Measurements from ENCODE around the gene AZI2.

Gene AZI2

DNA sequence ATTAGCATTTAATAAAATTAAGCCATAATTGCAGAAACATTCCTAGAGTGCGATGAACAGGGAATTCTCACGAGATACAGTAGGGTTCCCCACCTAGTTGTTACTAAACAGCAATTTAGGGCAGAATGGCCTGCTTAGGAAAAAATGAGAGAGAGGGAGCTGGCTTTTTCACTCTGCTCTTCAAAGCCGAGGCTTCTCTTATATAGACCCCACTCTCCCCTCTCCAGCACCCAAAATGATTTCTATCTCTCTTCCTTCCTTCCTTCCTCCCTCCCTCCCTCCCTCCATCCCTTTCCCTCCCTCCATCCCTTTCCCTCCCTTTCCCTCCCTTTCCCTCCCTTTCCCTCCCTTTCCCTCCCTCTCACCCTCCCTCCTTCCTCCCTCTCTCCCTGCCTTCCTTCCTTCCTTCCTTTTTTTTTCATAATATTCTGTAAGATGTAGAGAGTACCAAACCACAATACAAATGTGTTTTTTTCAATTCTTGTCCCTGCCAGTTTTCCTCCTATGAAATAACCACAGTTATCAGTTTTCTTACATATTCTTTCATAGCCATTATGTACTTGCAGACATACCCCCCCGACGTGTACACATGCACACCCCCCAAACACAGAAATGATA lies 48.2 kb downstream of the AZI2 start:
- DNase-seq (ENCODE audit: low read depth in 2 of 2), result no peak

GRCh38 chr3:28299705-28300104 lies 48.9 kb downstream of the AZI2 start:
- no peak for DNase-seq (ENCODE audit: low read depth in 2 of 2)

DNA sequence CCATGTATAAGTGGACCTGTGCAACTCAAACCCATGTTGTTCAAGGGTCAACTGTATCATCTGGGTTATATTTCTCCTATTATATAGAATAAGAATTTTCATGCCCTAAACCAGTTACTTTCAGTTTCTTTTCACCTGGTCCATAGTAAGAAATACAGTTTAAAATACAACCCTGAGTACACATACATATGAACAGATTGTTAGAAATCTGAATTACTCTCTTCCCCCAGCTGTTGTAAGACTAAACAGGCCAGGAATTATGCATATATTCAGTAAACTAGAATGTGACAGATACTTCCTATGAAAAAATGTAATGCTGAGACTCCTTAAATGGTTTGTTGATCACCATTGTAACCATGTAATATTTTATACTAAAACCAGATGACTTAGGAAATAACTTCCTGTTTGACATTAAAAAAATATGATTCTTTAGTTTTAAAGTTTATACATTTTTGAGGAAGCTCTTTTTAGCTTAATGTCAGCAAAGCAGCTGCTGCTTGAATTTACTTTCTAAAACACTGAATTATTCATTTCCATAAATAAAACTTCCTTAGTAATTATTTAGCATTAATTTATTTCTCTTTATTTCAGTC lies 52.6 kb downstream of the AZI2 start:
- DNase-seq (ENCODE audit: low read depth in 2 of 2), result no peak

DNA sequence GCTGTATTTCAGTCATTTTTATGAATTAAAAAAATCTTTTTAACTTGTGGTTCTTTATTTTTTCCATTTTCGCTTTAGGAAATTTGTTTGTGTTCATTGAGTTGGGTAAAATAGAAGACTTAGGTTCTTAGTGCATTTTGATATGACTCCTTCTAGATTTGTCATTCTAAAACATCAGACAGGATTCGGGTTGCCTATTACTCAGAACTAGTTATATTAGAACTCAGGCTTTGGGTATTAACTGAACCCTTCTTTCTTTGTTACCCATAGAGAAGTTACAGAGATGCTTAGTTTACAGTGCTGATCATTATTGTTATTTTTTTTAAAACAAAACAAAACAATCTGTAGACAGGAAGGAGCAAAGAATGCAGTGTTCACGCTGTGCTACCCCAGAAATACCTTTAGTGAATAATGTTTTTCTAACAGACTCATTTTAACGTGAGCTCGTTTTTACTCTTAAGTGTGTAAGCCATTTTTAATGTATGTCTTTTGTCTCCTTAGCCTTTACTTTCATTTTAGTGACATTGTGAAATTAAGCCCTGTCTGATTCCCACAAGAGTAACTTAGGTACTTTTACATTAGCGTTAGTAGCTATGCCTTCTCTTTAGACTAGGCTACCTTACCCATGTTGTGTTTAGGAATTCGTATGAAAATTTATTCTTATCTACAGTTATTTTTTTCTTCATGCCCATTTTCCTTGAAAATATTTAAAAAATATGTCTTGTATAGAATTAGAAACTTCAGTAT lies 53.8 kb downstream of the AZI2 start:
- DNase-seq (ENCODE audit: low read depth in 2 of 2), result no peak

GRCh38 chr3:28292622-28293021 lies 56.0 kb downstream of the AZI2 start:
- DNase-seq (ENCODE audit: low read depth in 2 of 2), result no peak

DNA sequence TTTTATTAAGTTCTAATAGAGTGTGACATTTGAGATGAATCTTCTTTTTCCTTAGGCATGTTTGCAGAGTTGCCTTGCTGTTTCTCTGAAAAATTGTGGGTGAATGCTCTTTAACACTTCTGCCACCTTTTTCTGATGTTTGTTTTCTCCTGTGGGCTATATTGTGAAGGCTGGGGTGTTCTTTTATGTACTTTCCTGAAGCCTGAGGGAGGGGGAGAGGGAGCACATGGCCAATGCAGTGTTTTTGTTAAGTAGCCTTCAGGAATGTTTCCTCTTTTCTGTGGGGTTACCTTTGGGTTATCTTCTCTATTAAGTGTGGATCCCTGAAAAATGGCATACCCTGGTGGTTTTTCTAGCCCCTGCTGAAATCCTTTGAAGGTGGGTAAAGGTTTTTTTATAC lies 57.0 kb downstream of the AZI2 start:
- no peak for DNase-seq (ENCODE audit: low read depth in 2 of 2)

DNA sequence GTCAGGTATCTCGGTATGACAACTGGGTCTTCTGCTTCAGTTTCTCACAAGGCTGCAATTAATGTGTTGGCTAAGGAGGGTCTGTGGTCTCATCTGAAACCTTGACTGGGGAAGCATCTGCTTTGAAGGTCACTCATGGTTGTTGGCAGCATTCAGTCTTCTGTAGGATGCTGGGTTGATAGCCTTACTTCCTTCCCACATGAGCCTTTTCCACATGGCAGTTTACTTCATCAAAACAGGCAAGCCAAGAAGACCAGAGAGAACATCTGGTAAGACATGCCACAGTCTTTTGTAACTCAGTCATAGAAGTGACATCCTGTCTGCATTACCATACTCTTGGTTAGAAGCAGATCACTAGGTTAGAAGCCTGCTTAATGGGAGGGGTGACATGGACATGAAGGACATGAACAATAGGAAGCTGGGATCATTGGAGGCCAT lies 57.7 kb downstream of the AZI2 start:
- DNase-seq (ENCODE audit: low read depth in 2 of 2), result no peak

DNA sequence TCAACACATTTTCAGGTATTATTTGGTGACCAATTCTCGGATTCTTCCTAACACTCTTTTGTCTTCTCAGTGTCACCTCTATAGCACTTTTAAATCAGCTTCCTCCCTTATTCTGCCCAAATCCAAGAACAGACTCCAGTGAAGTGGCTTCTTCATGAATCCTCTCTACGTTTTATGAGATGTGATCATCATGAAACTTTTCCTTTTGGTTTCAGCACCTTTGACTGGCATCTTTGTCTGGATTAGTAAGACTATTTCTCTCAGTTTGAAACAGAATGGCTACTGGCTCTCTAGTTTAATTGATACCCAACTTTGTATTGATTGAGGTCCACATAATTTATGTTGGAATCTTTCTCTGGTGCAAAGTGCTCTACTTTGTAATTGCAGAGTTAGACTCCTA lies 61.6 kb downstream of the AZI2 start:
- DNase-seq (ENCODE audit: low read depth in 2 of 2), result no peak

DNA sequence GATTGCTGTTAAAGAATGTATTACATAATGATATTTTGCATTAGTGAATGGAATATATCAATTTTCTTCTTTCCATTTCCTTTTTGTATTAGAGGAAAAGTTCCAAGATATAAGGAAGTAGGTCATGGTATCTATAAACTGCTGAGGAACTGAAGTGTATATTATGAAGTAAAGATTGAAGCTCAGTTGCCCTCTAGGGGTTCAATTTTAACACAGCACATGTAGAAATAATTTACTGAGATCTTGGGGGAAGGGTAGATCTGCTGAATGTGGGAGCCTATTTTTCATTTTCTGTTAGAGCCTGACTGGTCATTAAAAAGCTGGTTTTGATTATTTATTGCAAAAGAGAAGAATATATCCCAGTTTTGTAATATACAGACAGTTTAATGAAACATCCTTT lies 62.0 kb downstream of the AZI2 start:
- DNase-seq (ENCODE audit: low read depth in 2 of 2), result no peak

GRCh38 chr3:28280781-28281180 lies 67.8 kb downstream of the AZI2 start:
- no peak for DNase-seq (ENCODE audit: low read depth in 2 of 2)

DNA sequence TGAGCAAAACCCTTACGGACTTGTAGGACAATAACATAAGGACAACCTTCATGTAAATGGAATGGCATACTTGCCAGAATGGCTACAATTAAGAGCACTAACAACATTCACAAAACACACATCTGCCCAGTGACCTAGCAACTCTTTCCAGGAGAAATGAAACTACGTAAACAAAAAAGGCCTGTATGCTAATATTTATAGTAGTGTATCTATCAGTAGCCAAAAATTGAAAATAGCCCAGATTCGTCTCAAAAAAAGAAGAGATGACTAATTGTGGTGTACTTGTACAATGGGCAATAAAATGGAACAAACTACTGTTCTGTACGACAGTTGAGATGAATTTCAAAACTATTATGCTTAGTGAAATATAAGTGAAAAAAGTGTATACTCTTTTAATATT lies 68.9 kb downstream of the AZI2 start:
- DNase-seq (ENCODE audit: low read depth in 2 of 2), result no peak

DNA sequence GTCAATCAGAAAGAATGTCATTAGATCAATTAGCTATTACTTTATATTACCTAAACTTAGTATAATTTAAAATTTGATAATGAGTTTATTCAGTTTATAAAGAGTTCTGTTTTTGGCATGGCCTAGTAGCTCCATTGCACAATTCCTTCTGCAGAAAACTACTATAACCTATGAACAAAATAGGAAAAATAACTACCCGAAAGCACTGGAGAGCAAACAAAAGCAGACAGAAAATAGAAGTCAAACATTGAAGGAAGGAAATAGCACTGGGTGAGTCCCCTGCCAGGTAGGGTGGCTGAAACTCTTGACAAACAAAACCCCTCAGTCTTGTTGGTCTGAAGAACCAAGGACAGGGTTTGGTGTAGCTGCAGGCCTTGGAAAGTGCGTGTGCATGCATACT lies 69.7 kb downstream of the AZI2 start:
- no peak for DNase-seq (ENCODE audit: low read depth in 2 of 2)

GRCh38 chr3:28273837-28274236 lies 74.8 kb downstream of the AZI2 start:
- no peak for DNase-seq (ENCODE audit: low read depth in 2 of 2)

All from stimulated activated CD8-positive, alpha-beta memory T cell treated with anti-CD3 and anti-CD28 coated beads, Interleukin-15, amount 100 ng/mL, for 48 hours (primary cell).